Body of pancreas (tissue), 4 donors: ENCODE data around the gene MASP1.

Experiments used
- CTCF ChIP-seq, 7 experiments: fragments of 450-650 bp in 4 of 7; fragments of 200-600 bp in 3 of 7; sonication (generic) in 3 of 7; IDR thresholded peaks; one replicate each; pipeline ENCODE4 v1.5.1; 2016 to 2019; ENCODE audit warnings: antibody characterized with exemption in 7 of 7
- POLR2A ChIP-seq, 3 donors: fragments of 450-650 bp; IDR thresholded peaks; one replicate each; pipeline ENCODE4 v1.6.1; 2016; ENCODE audit warnings: antibody characterized with exemption in 3 of 3, mild to moderate bottlenecking in 2 of 3

DNA sequence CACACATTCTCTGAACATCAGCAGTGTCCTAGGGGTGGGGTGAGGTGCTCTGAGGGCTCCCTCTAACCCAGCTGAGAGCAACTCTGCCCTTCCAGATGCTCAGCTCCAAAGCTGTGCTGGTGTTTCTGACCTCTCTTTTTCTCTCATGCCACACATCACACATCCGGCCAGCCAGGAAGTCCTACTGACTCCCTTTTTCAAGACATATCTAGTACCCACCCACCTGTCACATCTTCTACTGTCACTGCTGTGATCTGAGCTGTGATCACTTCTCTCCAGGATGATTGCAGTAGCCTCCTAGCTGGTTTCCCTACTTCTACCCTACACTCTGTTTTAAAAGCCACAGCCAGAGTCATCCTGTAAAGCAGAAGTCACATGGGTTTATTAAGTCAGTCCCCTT, 30.2 kb upstream of the MASP1 start:
- TF ChIP-seq CTCF (IDR thresholded peaks at IDR 0.05) (no peak), POLR2A (IDR thresholded peaks at IDR 0.05) (no peak)
